DMS79 (cell line): ENCODE measurements around the gene IGHMBP2.
A peak's percentile ranks its signal among the peaks of the same experiment; 100 is the strongest.
"Not testable (repeated sequence)": the region's sequence is repeated elsewhere in the genome, so short reads cannot be mapped to it uniquely, and the experiment has no call there.

Source experiments
- DNase-seq: peaks from one replicate; lab custom pipeline; 2025; lab: John Stamatoyannopoulos, UW

Gene IGHMBP2

GRCh38 chr11:68903288-68904247 lies at the start of gene IGHMBP2, which contains the start of gene MRPL21:
IGHMBP2 (plus strand) TSS chr11:68903891; CDS start chr11:68903953, 62 bp downstream.
MRPL21 (minus strand) TSS chr11:68903832; CDS start chr11:68903810, 22 bp downstream.
- peak; percentile 52 for DNase-seq

- no peak for DNase-seq
These were observed 49.3 kb upstream of the IGHMBP2 start for GRCh38 chr11:68854273-68854958.

DNA sequence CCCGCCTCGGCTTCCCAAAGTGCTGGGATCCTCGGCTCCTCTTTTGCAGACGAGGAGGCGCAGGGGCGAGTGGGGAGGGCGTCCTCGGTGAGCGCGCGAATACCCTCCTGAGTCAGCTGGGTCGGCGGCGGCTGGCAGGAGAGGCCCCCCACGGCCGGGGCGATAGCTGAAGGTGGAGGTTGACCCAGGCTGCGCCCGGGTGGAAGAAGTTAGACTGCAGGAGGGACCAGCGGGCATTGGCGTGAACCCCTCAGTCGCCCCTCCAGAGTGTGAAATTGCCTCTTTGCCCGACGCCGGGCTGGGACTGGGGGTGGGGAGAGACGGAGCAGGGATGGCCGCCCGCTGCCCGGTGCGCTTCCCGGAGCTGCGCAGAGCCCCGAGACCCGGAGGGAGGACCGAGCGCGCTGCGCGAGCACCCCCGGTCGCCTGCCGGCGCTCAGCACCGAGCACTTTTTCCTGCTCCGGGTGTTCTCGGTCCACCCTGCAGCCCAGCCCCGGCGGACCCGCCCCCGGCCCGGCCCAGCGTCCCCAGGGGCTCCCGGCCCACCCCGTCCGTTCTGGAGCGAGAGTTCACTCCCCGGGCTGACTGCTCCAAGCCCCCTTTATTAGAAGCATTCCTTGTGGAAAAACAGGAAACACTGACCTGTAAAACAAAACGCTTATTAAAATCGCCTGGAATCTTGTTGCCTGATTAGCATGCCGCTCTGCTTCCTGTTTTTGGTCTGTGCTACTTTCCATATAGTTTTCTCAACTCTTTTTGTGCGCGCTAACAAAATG lies 48.3 kb upstream of the IGHMBP2 start:
- no peak for DNase-seq

GRCh38 chr11:68856425-68857030 lies 47.2 kb upstream of the IGHMBP2 start:
- not testable (repeated sequence) for DNase-seq

GRCh38 chr11:68857037-68857586 lies 46.6 kb upstream of the IGHMBP2 start:
- DNase-seq: no peak

GRCh38 chr11:68859123-68859522 lies 44.6 kb upstream of the IGHMBP2 start:
- no peak for DNase-seq

DNA sequence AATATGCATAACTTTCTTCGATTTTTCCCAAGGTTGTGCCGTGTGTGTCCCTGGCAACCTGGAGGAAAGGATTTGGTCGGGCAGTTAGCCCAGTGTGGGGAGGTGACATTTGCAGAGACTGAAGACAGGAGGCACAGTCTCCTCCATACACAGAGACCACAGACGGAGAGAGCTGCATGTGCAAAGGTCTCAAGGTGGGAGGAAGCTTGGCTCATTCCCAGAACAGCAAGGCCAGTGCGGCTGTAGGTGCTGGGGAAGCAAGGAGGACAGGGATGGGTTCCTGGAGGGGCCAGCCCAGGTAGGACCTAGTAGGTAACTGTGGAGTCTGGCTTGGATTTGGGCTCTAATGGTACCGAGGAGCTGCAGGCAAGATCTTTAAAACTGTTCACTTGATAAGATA lies 41.3 kb upstream of the IGHMBP2 start:
- no peak for DNase-seq

GRCh38 chr11:68863553-68864265 lies 40.0 kb upstream of the IGHMBP2 start:
- DNase-seq: no peak

GRCh38 chr11:68865241-68865640 lies 38.5 kb upstream of the IGHMBP2 start:
- DNase-seq: no peak

DNA sequence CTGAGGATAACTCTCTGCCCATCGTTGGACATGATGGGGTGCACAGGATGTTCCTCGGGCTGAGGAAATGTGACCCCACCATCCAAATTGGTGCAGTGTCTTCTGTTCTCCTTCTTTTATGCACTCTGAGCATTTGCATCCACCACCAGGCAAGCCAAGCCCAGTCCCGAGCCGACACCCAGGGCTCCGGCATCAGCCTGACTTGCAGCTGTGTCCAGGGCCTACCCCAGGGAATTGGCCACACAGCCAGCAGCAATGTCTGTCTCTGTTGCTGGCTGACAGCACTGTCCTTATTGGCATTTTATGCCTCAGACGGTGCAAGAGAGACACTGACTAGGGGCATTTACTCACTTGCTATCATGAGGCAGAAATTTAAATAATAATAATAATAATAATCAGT lies 36.6 kb upstream of the IGHMBP2 start:
- DNase-seq: no peak

DNA sequence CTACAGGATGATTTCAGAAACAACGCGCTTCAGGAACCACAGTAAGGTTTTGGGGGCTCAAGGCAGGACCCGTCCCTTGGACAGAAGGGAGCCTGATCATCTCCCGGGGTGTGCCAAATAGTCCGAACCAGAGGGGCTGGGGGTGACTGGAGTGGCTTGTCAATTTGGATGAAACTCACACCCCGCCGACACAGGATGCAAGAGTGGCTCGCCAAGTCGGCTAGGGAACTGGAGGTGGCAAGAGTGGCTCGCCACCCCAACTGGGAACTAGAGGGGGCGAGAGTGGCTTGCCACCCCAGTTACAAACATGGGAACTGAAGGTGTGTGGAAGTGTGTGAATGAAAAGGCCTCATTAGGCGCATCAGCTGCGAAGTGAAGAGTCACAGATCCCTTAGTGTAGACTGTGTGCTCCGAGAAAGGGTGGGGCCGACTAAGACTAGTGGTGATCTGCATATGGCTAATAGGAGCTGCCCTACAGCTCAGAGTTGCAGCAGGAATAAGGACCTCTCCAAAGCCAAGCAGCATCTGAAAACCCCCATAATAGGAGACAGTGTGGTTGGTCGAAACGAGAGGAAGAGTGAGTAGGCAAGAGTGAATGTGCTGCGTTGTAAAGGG lies 35.4 kb upstream of the IGHMBP2 start:
- no peak for DNase-seq

- no peak for DNase-seq
These were observed 33.2 kb upstream of the IGHMBP2 start for GRCh38 chr11:68870470-68870869.

- no peak for DNase-seq
These were observed 31.3 kb upstream of the IGHMBP2 start for GRCh38 chr11:68872216-68873003.

DNA sequence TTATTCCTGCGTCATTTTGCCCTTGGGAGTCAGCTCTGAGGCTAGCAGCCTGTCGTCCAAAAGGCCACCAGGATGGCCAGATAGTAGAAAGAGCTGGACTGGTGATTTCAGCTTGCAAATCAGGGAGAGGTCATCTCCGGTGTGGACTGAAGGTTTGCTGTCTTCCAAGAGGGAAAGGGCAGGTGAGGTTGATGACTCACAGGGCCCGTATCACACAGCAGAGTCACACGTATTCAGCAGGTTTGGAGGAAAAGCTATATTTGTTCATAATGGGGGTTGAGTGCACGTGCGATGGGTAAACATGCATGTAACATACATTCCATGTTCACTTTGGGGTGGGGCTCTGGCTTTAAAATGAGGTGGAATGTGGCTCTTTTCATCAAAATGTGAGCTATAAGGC lies 25.7 kb upstream of the IGHMBP2 start:
- DNase-seq: no peak

GRCh38 chr11:68880851-68881250 lies 22.8 kb upstream of the IGHMBP2 start:
- no peak for DNase-seq

GRCh38 chr11:68881320-68881719 lies 22.4 kb upstream of the IGHMBP2 start:
- no peak for DNase-seq

- DNase-seq: no peak
These were observed 21.3 kb upstream of the IGHMBP2 start for GRCh38 chr11:68882391-68882790.

- not testable (repeated sequence) for DNase-seq
These were observed 18.9 kb upstream of the IGHMBP2 start for GRCh38 chr11:68884827-68885226.

GRCh38 chr11:68889948-68890446 lies 13.7 kb upstream of the IGHMBP2 start:
- no peak for DNase-seq
